ENCODE data around the gene FRMD5. TPM values are rescaled to one million over a fixed set of nuclear protein-coding genes. Genes with fewer than 3 reads are reported as not detected.

FRMD5 gene
- total RNA-seq, 1 donor from 2014 or later = 0.54 TPM

DNA sequence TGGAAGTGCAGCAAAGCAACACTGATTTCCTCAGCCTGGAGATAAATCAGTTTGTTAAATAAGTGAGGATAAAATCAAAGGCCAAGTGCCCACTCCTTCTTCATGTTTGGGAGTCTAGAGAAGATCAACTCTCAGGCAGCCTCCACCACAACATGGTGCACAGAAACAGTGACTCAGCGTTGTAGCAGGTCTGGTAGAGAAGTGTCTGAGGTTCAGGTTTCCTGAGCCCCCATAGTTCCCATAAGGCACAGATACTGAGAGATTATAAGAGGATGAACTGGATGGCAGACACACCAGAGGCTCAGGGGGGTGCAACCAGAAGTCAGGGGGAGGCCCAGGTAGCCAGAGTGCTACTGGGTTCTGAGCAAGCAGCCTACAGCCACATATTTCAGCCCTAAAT, 166.7 kb downstream of the FRMD5 start:
- H3K9me3 Mint-ChIP-seq (ENCODE audit: unreplicated experiment) = no peaks in the 10 kb centered on the region
- H3K4me3 Mint-ChIP-seq (ENCODE audit: unreplicated experiment) = no peak overlapping the region
- H3K4me1 Mint-ChIP-seq (ENCODE audit: unreplicated experiment) = peaks cover 2% of the 10 kb centered on the region
- TF ChIP-seq, protein P1, sequence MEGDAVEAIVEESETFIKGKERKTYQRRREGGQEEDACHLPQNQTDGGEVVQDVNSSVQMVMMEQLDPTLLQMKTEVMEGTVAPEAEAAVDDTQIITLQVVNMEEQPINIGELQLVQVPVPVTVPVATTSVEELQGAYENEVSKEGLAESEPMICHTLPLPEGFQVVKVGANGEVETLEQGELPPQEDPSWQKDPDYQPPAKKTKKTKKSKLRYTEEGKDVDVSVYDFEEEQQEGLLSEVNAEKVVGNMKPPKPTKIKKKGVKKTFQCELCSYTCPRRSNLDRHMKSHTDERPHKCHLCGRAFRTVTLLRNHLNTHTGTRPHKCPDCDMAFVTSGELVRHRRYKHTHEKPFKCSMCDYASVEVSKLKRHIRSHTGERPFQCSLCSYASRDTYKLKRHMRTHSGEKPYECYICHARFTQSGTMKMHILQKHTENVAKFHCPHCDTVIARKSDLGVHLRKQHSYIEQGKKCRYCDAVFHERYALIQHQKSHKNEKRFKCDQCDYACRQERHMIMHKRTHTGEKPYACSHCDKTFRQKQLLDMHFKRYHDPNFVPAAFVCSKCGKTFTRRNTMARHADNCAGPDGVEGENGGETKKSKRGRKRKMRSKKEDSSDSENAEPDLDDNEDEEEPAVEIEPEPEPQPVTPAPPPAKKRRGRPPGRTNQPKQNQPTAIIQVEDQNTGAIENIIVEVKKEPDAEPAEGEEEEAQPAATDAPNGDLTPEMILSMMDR (IDR thresholded peaks at IDR 0.05; ENCODE audit: unreplicated experiment) = no peak
- H3K27ac Mint-ChIP-seq (ENCODE audit: unreplicated experiment) = peak overlapping the region; percentile 32
- no peaks in the 10 kb centered on the region for H3K27me3 Mint-ChIP-seq (ENCODE audit: unreplicated experiment)
- DNase-seq (ENCODE audit: low spot score) = no peak
- no peaks in the 10 kb centered on the region for H3K36me3 Mint-ChIP-seq (ENCODE audit: low read depth, unreplicated experiment)

GRCh38 chr15:44024155-44024554, 170.9 kb downstream of the FRMD5 start:
- TF ChIP-seq, protein P1 (IDR thresholded peaks at IDR 0.05; ENCODE audit: unreplicated experiment) = no peak
- H3K4me3 Mint-ChIP-seq (ENCODE audit: unreplicated experiment) = no peak overlapping the region
- H3K36me3 Mint-ChIP-seq (ENCODE audit: low read depth, unreplicated experiment) = no peaks in the 10 kb centered on the region
- DNase-seq (ENCODE audit: low spot score) = no peak
- no peaks in the 10 kb centered on the region for H3K9me3 Mint-ChIP-seq (ENCODE audit: unreplicated experiment)
- H3K27ac Mint-ChIP-seq (ENCODE audit: unreplicated experiment) = no peak overlapping the region
- peaks cover 2% of the 10 kb centered on the region for H3K4me1 Mint-ChIP-seq (ENCODE audit: unreplicated experiment)
- no peaks in the 10 kb centered on the region for H3K27me3 Mint-ChIP-seq (ENCODE audit: unreplicated experiment)

DNA sequence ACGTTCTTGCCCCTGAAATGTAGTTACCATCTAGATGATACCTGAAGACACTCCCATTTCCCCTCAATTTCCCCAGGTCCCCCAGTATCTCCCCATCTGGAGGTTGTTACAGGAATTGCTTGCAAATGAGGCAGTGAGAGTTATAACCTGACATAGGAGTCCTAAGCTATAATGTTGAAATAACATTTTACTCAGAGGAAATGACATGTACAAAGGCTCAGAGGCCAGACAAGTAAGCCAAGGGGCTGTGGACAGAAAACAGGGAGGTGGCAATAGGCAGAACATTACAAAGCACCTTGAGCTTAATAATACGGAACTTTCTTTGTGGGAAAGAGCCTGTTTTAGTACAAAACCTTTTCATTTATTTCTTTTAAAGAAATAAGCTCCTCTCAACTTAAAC, 171.9 kb downstream of the FRMD5 start:
- TF ChIP-seq, protein P1 (IDR thresholded peaks at IDR 0.05; ENCODE audit: unreplicated experiment) = no peak
- no peak for DNase-seq (ENCODE audit: low spot score)
- Mint-ChIP-seq H3K9me3 (ENCODE audit: unreplicated experiment) (no peaks in the 10 kb centered on the region), H3K27me3 (ENCODE audit: unreplicated experiment) (no peaks in the 10 kb centered on the region), H3K27ac (ENCODE audit: unreplicated experiment) (no peak overlapping the region), H3K4me3 (ENCODE audit: unreplicated experiment) (no peak overlapping the region), H3K36me3 (ENCODE audit: low read depth, unreplicated experiment) (no peaks in the 10 kb centered on the region), H3K4me1 (ENCODE audit: unreplicated experiment) (no peaks in the 10 kb centered on the region)

- no peaks in the 10 kb centered on the region for H3K27me3 Mint-ChIP-seq (ENCODE audit: unreplicated experiment)
- H3K4me3 Mint-ChIP-seq (ENCODE audit: unreplicated experiment) = no peak overlapping the region
- TF ChIP-seq, protein P1 (IDR thresholded peaks at IDR 0.05; ENCODE audit: unreplicated experiment) = no peak
- DNase-seq (ENCODE audit: low spot score) = no peak
- H3K4me1 Mint-ChIP-seq (ENCODE audit: unreplicated experiment) = no peaks in the 10 kb centered on the region
- H3K27ac Mint-ChIP-seq (ENCODE audit: unreplicated experiment) = no peak overlapping the region
- no peaks in the 10 kb centered on the region for H3K36me3 Mint-ChIP-seq (ENCODE audit: low read depth, unreplicated experiment)
- no peaks in the 10 kb centered on the region for H3K9me3 Mint-ChIP-seq (ENCODE audit: unreplicated experiment)
Observed at GRCh38 chr15:44018151-44018550, 176.9 kb downstream of the FRMD5 start.

DNA sequence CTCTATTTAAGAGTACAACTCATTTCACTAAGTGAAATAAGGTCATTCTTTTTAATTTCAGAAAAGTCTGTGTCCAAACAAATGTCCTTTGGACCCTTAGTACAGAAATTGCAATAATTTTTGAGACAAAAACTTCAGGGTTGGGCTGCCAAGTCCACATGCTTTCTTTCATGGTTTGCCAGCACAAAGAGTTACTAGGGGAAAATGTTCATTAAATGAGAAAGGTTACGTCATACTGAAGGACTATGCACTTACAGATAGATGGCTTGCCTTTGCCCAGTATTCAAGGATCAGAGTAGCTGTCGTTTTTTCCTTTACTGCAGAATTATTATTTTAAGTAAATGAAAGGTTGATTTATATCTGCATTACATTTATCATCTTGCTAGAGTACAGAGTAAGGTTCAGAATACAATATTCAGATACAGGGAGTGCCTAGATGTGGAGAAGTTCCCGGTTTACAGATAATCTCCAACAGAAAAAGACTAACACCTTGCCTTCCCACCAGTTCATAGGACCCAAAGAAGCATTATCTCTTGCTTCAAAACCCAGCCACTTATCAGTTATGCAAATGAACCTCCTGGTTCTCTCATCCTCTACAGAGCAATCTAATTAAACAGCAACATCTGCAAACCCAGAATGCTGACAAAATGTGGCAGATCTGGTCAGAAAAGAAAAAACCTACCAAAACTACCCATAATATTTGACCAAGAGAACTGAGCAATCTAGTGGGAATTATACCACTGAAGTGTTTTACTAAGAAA, 179.3 kb downstream of the FRMD5 start:
- no peak for DNase-seq (ENCODE audit: low spot score)
- H3K4me3 Mint-ChIP-seq (ENCODE audit: unreplicated experiment) = no peak overlapping the region
- no peaks in the 10 kb centered on the region for H3K36me3 Mint-ChIP-seq (ENCODE audit: low read depth, unreplicated experiment)
- H3K27ac Mint-ChIP-seq (ENCODE audit: unreplicated experiment) = no peak overlapping the region
- H3K4me1 Mint-ChIP-seq (ENCODE audit: unreplicated experiment) = no peaks in the 10 kb centered on the region
- H3K27me3 Mint-ChIP-seq (ENCODE audit: unreplicated experiment) = no peaks in the 10 kb centered on the region
- H3K9me3 Mint-ChIP-seq (ENCODE audit: unreplicated experiment) = no peaks in the 10 kb centered on the region
- TF ChIP-seq, protein P1 (IDR thresholded peaks at IDR 0.05; ENCODE audit: unreplicated experiment) = no peak
